Right renal cortex interstitium (tissue), 3 donors: ENCODE measurements around the gene XPNPEP3. TPM values are rescaled to one million over a fixed set of nuclear protein-coding genes. Genes with fewer than 3 reads are reported as not detected.
A peak's percentile ranks its signal among the peaks of the same experiment; 100 is the strongest.
"Not testable (repeated sequence)": the region's sequence is repeated elsewhere in the genome, so short reads cannot be mapped to it uniquely, and the experiment has no call there.

ENCODE experiments used
- DNase-seq, 3 donors: peaks; one replicate each; pipeline ENCODE4 v3.0.0-alpha.2; 2013; ENCODE audit warnings: low read depth in 3 of 3, low spot score in 2 of 3
- polyA plus RNA-seq, 3 donors: library from polyadenylated mRNA; unstranded; fragments of 120-200 nt; gene quantifications; one replicate each; pipeline ENCODE4 v1.2.1, GENCODE V29; 2013; ENCODE audit not compliant: insufficient read length in 3 of 3

XPNPEP3 gene
- polyA plus RNA-seq: 10 to 100 TPM; 12.6 to 24.8 (median 23.2) TPM

- DNase-seq: peak; percentile 94 to 95 (median 94)
Observed at GRCh38 chr22:40856513-40857308, at the start of gene XPNPEP3, which contains the start of gene ST13. XPNPEP3 (plus strand) TSS chr22:40857148; CDS start chr22:40857182, 34 bp downstream. ST13 (minus strand) TSS chr22:40856639; CDS start chr22:40856540, 99 bp downstream.

GRCh38 chr22:40808018-40808841 is 48.7 kb upstream of the XPNPEP3 start:
- no peak for DNase-seq

DNA sequence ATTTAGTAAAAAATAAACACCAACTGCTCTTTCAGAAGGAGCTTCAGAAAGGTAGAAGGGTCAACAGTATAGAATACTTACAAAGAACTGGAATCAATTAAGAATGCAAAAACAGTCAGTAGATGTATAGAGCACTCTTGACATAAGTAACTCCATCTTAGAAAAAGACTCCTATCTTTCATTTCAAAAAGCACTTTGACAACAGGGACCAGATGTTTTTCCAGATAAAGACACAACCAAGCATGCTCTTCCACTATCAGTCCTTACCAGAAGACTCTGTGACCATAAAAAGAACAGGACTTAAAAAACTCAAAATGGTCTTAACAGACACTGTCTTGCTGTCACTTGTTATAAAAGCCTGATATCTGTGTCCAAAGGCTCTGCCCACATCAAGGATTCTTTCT is 43.0 kb upstream of the XPNPEP3 start:
- no peak for DNase-seq

- DNase-seq: no peak
Observed at GRCh38 chr22:40817737-40818136, 39.2 kb upstream of the XPNPEP3 start.

DNA sequence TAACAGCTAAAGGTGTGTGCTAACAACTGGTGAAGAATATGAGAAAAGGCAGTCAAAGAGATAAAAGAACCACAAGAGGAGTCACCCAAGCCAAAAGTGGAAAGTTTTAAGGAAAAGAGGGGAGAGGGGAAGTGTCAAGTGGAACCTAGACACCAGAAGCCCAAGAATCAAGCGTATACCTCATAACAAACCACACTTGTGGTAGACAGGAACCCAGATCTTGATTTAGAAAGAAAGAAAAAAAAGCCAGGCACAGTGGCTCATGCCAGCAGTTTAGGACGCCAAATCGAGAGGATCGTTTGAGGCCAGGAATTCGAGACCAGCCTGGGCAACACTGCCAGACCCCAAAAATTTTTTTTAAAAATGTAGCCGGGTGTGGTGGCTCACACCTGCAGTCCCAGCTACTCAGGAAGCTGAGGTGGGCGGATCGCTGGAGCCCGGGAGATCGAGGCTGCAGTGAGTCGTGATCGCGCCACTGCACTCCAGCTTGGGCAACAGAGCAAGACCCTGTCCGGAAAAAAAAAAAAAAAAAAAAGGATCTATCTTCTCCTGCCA is 38.7 kb upstream of the XPNPEP3 start:
- DNase-seq: no peak

DNA sequence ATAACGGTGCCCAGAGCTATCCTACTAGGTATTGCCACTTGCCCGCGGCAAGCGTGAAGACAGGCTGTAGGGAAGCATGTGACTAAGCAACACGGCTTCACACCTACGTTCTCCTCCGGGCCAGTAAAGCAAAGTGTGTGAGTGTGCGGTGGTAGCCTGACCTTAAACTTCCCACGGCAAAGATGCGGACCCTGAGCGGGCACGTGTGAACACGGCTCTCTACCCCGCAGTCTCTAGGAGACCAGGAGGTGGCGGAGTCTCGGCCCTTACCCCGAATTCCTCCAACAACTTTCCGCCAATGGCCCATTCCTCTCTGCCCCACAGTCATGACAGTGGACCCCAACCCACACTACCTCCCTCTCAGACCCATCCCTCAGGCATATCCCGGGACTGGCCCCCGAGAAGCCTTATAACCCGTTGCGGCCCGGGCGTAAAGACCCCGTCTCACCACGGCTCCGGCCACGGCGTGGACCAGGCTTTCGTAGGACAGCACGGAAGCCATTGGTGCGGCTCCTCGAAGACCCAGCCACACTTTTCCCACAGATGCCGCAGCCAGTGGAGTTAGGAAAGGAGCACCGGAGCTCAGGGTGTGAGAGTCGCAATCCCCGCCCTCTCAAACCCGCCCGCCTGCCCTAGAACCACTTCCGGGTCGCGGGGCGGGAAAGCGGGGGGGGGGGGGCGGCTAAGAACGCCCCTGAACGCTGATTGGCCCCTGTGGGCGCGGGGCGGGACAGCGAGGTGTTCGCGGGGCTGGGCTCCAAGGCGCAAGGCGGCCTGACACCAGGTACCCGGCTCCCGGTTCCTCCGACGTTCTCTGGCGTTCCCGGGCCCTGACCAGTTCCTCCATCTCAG is 38.0 kb upstream of the XPNPEP3 start, which contains the start of gene SLC25A17:
TSS of gene SLC25A17 (minus strand) at position 600 of the 852 bp plus-strand sequence. CDS start at position 502, 98 bp downstream.
- peak; percentile 33 to 77 (median 69) for DNase-seq

GRCh38 chr22:40819599-40820140 is 37.3 kb upstream of the XPNPEP3 start:
- DNase-seq: peak in 2 of 3 donors; percentile 19 to 36

DNA sequence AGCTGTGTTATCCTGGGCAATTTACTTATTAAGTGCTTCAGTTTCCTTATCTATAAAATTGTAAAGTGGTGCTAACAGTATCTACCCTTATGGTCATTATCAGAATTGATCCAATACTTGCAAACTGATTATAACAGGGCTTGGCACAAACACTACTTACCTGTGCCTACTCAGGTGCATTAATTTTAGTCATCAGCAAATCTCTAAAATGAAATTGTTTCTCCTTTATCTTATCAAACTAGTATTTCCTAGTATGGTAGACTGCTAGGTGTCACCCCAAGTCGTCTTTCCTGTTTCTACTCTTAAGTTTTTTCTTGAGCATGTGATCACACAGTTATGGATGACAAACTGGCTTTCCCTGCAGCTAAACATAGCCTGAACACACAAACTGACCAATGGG is 33.5 kb upstream of the XPNPEP3 start:
- DNase-seq: no peak

DNA sequence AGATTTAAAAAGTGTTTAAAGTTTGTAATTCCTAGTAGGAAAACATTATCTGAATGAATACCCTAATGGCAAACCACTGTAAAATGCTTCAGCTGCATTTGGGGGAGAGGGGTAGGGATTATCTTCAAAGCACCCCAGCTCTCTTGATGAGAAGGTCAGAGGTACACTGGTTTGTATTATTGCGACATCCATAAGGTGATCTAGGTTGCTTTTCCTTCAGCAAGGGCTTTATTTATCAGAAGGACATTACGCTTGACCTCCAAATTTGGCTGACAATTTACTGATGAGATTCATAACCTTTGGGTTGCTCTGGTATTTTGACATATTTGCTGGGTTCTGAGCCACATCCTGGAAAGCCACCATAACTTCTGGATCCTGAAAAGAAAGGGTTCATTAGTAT is 30.7 kb upstream of the XPNPEP3 start:
- DNase-seq: not testable (repeated sequence)

- DNase-seq: no peak
Observed at GRCh38 chr22:40826984-40827741, 29.8 kb upstream of the XPNPEP3 start.

DNA sequence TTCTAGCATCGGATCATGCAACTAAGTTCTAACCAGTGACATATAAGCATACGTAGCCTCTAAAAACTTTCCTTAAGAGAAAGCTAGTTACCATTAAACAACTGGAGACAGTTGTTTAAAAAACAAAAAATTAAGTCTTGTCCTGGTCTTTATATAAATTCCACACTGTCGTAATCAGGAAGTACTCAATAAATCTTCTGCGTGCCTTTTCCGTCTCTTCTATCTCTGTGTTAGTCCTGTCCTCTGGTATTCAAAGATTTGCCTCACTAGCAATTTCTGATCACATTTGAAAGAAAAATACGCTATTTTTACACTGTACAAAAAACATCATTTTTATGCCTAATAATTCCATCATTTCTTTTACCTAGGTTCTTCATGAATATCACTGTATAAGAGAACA is 27.8 kb upstream of the XPNPEP3 start:
- no peak for DNase-seq

DNA sequence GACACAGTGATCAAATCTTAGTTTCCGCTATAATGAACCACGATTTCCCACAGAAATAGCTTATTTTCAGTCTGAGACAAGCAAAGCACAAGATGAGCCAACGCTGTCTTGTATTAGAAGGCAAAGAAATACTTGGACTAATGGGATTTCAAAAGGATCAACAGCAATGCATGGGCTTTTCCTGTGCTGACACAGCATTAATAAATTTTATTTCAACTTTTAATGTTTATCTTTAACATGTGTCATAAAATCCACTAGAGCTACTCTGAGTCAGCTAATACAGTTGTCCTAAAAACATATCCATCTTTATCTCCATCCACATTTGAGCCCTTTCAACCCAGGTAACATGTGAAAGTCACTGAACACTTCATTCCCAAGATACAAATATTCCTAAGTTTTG is 22.3 kb upstream of the XPNPEP3 start:
- no peak for DNase-seq

DNA sequence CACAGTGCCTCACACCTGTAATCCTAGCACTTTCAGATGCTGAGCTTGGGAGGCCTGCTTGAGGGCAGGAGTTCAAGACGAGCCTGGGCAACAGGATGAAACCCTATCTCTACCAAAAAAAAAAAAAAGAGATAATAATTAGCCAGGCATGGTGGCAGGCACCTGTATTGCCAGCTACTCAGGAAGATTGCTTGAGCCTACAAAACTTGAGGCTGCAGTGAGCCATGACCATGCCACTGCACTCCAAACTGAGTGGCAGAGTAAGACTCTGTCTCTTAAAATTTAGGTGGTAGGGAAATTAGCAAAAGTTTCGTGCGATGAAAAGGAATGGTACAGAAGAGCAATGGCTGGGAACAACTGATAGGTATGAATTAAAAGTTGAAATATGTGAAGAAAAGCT is 18.5 kb upstream of the XPNPEP3 start:
- no peak for DNase-seq

DNA sequence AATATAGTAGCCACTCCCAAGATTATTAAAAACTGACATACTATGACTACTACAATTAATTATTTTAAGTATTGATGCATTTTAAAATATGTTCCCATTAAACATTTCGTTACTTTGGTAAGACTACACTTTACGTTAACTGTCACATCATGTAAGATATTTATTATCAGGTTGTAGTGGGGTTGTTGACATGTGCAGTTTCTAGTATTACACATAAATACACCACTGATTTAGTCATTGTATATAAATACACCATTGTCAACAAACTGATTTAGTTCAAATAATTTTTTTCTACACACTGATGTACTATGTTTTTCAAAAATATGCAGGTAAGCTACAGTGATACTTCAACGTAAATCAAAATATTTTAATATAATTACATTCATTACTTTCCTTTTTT is 12.0 kb upstream of the XPNPEP3 start:
- DNase-seq: no peak

GRCh38 chr22:40845816-40846215 is 11.1 kb upstream of the XPNPEP3 start:
- not testable (repeated sequence) for DNase-seq

GRCh38 chr22:40853333-40853732 is 3.6 kb upstream of the XPNPEP3 start:
- DNase-seq: no peak

DNA sequence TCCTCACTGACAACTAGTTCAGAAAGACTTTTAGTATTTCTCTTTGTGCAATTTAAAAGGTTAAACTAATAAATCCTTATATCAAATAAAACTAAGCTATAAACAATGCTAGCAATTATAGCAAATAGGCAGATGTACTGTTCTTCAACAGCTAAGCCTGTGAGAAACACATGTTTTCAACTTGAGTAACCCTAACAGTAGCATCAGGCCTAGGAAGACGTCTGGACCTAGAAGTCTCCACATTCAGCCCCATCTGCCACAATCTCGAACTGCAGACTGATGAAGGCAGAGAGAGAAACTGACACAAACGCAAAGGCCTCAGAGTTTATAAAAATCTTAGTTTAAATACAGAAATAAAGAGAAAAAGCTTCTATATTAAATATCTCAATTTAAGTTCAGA is 3.0 kb upstream of the XPNPEP3 start:
- no peak for DNase-seq

GRCh38 chr22:40855071-40855978 is 1.6 kb upstream of the XPNPEP3 start:
- DNase-seq: no peak
